OCI-LY1 (cell line): Measurements from ENCODE around the gene CCDC85C.

Source experiments
- H2AFZ ChIP-seq: fragments of 200-600 bp; sonication (generic), shearing (Covaris generic); 2 replicates; pipeline ENCODE4 v1.6.0; 2014; ENCODE audit warnings: antibody characterized with exemption, mild to moderate bottlenecking, low read length
- H3F3A ChIP-seq: fragments of 200-600 bp; sonication (generic), shearing (Covaris generic); 2 replicates; pipeline ENCODE4 v1.6.0; 2014; ENCODE audit warnings: mild to moderate bottlenecking, antibody characterized with exemption, low read length, moderate library complexity; ENCODE audit not compliant: insufficient read depth
- H3K27ac ChIP-seq: fragments of 200-600 bp; sonication (generic); 2 replicates; pipeline ENCODE4 v1.5.1; 2014; ENCODE audit warnings: low read length, mixed run types, mild to moderate bottlenecking, low read depth; ENCODE audit not compliant: poor library complexity, severe bottlenecking
- H3K27me3 ChIP-seq: fragments of 200-600 bp; sonication (generic); 2 replicates; pipeline ENCODE4 v1.6.0; 2014; ENCODE audit warnings: antibody characterized with exemption, mild to moderate bottlenecking, low read length, moderate library complexity; ENCODE audit not compliant: insufficient read depth
- H3K36me3 ChIP-seq: fragments of 200-600 bp; sonication (generic); 2 replicates; pipeline ENCODE4 v1.6.1; 2014; ENCODE audit warnings: mild to moderate bottlenecking, antibody characterized with exemption, low read length, moderate library complexity, mixed read lengths; ENCODE audit not compliant: insufficient read depth
- H3K4me1 ChIP-seq: fragments of 200-600 bp; sonication (generic); 2 replicates; pipeline ENCODE4 v1.5.1; 2014; ENCODE audit warnings: mild to moderate bottlenecking, low read length, moderate library complexity; ENCODE audit not compliant: insufficient read depth, severe bottlenecking
- H3K4me2 ChIP-seq: fragments of 200-600 bp; sonication (generic), shearing (Covaris generic); 2 replicates; pipeline ENCODE4 v1.6.1; 2014; ENCODE audit warnings: low read length
- H3K4me3 ChIP-seq: fragments of 200-600 bp; sonication (generic); 2 replicates; pipeline ENCODE4 v1.5.1; 2014; ENCODE audit warnings: low read length, low read depth, mild to moderate bottlenecking, mixed read lengths; ENCODE audit not compliant: poor library complexity, severe bottlenecking
- H3K79me2 ChIP-seq: fragments of 200-600 bp; shearing (Covaris generic); 2 replicates; pipeline ENCODE4 v1.6.1; 2016; ENCODE audit warnings: mixed run types, low read length, mixed read lengths; ENCODE audit not compliant: insufficient read depth
- H3K9ac ChIP-seq: fragments of 200-600 bp; sonication (generic), shearing (Covaris generic); 2 replicates; pipeline ENCODE4 v1.6.1; 2014; ENCODE audit warnings: mild to moderate bottlenecking, low read length, mixed read lengths
- H3K9me2 ChIP-seq: fragments of 200-600 bp; sonication (generic), shearing (Covaris generic); 2 replicates; pipeline ENCODE4 v1.6.1; 2014; ENCODE audit warnings: low read depth, mild to moderate bottlenecking, low read length, mixed read lengths
- H3K9me3 ChIP-seq: fragments of 200-600 bp; shearing (Covaris generic); 2 replicates; pipeline ENCODE4 v1.6.1; 2014; ENCODE audit warnings: low read length, mixed read lengths
- H4K20me1 ChIP-seq: fragments of 200-600 bp; sonication (generic), shearing (Covaris generic); 2 replicates; pipeline ENCODE4 v1.6.0; 2016; ENCODE audit warnings: mild to moderate bottlenecking, low read length; ENCODE audit not compliant: insufficient read depth
- EZH2 ChIP-seq: fragments of 200-600 bp; sonication (generic), shearing (Covaris generic); IDR thresholded peaks from 2 replicates; pipeline ENCODE4 v1.8.0; 2017; ENCODE audit warnings: borderline replicate concordance, mixed run types, mild to moderate bottlenecking, antibody characterized with exemption, low read length, moderate library complexity, mixed read lengths
- TF ChIP-seq, protein P1 (sequence below): fragments of 200-600 bp; sonication (generic), shearing (Covaris generic); IDR thresholded peaks from 2 replicates; pipeline ENCODE4 v1.5.1; 2017; ENCODE audit warnings: mild to moderate bottlenecking, antibody characterized with exemption, low read length, moderate library complexity, mixed read lengths

The CCDC85C gene

DNA sequence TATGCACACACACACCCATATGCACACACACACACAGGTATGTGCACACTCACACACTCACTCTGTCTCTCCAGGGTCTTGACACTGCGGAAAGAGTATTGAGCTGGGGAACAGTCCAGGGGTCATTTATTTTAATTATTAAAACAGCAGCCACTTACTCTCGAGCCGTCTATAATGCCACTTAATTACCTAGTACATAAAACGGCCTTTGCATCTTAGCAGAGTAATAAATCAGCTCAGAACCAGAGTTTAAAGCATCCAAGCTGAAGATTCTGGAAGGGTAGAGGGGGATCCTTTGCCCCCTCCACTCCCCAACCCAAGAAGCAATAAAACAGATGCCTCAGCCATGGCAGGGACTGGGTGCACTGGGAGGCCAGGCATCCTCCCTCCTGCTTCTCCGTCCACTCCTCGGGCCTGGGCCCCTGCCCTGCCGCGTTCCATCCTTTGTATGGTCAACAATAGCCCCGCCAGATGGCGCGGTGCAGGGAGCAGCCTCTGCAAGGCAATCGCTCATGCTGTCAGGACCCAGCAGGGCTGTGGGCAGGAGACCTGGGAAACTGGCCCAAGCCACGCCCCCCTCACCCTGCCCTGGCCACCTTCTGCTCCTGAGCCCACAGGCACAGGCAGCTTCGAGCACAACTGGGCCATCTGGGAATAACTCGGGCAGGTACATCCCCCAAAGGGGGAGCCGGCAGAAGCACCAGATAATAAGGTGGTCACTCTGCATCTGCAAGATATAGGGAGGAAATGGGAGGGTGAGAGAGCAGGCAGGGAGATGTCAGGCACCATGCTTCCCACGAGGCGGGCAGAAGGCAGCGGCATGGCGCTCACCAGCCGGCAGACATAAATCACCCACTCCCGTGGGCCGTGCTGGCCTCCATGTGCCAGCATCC is 40.9 kb downstream of the CCDC85C start:
- H3K9ac ChIP-seq, result no peak overlapping the region
- peaks cover 4% of the 10 kb centered on the region for H3K4me1 ChIP-seq
- no peak overlapping the region for H3K4me3 ChIP-seq
- H4K20me1 ChIP-seq, result no peaks in the 10 kb centered on the region
- H3K27me3 ChIP-seq, result peaks cover 7% of the 10 kb centered on the region; the same call in 1 of the 2 replicates
- no peak overlapping the region for H3K27ac ChIP-seq
- H2AFZ ChIP-seq, result no peak overlapping the region
- H3K79me2 ChIP-seq, result no peaks in the 10 kb centered on the region
- no peaks in the 10 kb centered on the region for H3K36me3 ChIP-seq
- no peaks in the 10 kb centered on the region for H3K9me3 ChIP-seq
- no peaks in the 10 kb centered on the region for H3F3A ChIP-seq
- TF ChIP-seq, protein P1, sequence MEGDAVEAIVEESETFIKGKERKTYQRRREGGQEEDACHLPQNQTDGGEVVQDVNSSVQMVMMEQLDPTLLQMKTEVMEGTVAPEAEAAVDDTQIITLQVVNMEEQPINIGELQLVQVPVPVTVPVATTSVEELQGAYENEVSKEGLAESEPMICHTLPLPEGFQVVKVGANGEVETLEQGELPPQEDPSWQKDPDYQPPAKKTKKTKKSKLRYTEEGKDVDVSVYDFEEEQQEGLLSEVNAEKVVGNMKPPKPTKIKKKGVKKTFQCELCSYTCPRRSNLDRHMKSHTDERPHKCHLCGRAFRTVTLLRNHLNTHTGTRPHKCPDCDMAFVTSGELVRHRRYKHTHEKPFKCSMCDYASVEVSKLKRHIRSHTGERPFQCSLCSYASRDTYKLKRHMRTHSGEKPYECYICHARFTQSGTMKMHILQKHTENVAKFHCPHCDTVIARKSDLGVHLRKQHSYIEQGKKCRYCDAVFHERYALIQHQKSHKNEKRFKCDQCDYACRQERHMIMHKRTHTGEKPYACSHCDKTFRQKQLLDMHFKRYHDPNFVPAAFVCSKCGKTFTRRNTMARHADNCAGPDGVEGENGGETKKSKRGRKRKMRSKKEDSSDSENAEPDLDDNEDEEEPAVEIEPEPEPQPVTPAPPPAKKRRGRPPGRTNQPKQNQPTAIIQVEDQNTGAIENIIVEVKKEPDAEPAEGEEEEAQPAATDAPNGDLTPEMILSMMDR, result 0 out of 2 replicates have a peak, but pooled peaks have one; percentile 9
- no peak for TF ChIP-seq EZH2
- H3K4me2 ChIP-seq, result no peak overlapping the region
- H3K9me2 ChIP-seq, result no peaks in the 10 kb centered on the region

DNA sequence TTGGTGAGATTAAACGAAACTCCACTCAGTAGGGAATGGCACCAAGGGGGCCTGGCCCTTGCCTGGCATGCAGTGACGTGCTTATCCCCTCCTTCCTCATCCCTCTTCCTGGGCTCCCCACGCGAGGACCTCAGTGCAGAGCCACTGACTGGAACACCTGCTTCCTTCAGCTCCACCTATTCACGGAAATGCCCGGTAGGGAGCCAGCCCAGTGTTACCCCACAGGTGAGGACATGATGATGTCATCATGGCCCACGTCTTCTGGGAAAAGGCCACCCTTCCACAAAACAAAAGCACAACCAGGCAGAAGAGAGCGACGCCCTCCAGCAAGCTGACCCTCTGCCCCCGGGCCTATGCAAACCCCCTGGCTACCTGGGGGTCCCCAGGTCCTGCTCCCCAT is 42.1 kb downstream of the CCDC85C start:
- no peaks in the 10 kb centered on the region for H3F3A ChIP-seq
- no peak overlapping the region for H3K4me2 ChIP-seq
- H3K36me3 ChIP-seq, result no peaks in the 10 kb centered on the region
- no peak overlapping the region for H3K9ac ChIP-seq
- H3K27me3 ChIP-seq, result peaks cover 7% of the 10 kb centered on the region; the same call in 1 of the 2 replicates
- no peaks in the 10 kb centered on the region for H3K79me2 ChIP-seq
- no peak overlapping the region for H2AFZ ChIP-seq
- H3K9me3 ChIP-seq, result no peaks in the 10 kb centered on the region
- no peaks in the 10 kb centered on the region for H4K20me1 ChIP-seq
- H3K4me3 ChIP-seq, result no peak overlapping the region
- TF ChIP-seq EZH2, result no peak
- TF ChIP-seq, protein P1, result no peak
- no peaks in the 10 kb centered on the region for H3K4me1 ChIP-seq
- no peak overlapping the region for H3K27ac ChIP-seq
- no peaks in the 10 kb centered on the region for H3K9me2 ChIP-seq

DNA sequence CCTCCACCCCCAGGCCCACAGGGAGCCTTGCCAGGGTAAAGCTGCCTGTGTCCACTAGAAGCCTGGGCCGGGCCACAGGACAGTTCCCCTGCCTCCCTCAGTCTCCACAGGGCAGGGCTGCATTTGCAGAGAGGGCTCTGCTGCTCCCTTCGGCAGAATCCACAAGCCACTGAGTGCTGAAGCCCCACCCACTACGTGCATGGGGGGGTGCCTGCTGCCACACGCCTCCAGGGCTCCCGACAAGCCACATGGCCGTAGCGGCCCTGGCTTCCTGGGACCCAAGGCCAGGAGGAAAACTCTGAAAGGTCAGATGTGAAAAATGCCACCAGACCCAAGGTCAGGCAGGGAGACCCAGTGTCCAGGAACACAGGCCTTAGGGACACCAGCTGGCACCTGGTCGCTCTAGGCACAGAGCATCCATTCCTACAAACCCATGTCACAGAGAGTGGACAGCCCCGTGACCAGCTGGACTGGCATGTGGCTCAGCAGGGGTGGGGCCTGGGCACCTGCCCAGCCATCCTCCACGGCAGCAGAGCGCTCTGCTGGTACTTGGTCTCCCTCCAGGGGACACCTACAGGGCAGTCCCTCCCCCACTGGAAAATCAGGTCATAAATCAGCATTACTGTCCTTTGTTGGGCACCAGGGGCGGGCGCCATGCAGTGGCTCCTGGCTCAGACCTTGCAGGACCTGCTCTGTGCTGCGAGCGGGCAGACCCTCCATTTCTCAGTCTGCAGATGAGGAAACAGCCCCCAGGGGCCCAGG is 42.9 kb downstream of the CCDC85C start:
- TF ChIP-seq EZH2, result no peak
- TF ChIP-seq, protein P1, result no peak

More for the DNA sequence above, 42.9 kb downstream of the CCDC85C start:
- no peaks in the 10 kb centered on the region for H3K9me2 ChIP-seq
- no peak overlapping the region for H3K4me2 ChIP-seq
- no peak overlapping the region for H3K4me3 ChIP-seq
- H2AFZ ChIP-seq, result no peak overlapping the region
- no peaks in the 10 kb centered on the region for H3F3A ChIP-seq
- no peaks in the 10 kb centered on the region for H4K20me1 ChIP-seq
- no peak overlapping the region for H3K27ac ChIP-seq
- no peaks in the 10 kb centered on the region for H3K4me1 ChIP-seq
- H3K9ac ChIP-seq, result no peak overlapping the region
- 0 out of 2 replicates have a peak, but pooled peaks cover 7% of the 10 kb centered on the region for H3K27me3 ChIP-seq
- no peaks in the 10 kb centered on the region for H3K36me3 ChIP-seq
- no peaks in the 10 kb centered on the region for H3K79me2 ChIP-seq
- no peaks in the 10 kb centered on the region for H3K9me3 ChIP-seq
